PFSK-1 (cell line): ENCODE measurements around the gene SESN3.

Experiments used
- FOXP2 ChIP-seq: optimal IDR thresholded peaks from 2 replicates; pipeline ENCODE3; 2011; ENCODE audit warnings: borderline replicate concordance, control low read depth, inconsistent platforms; ENCODE audit not compliant: insufficient read depth; ENCODE audit errors: extremely low read length, extremely low read depth
- POLR2AphosphoS5 ChIP-seq: IDR thresholded peaks from 2 replicates; pipeline ENCODE4 v1.6.1; 2012; ENCODE audit warnings: low read depth, mild to moderate bottlenecking, control low read depth, low read length, moderate library complexity
- SIN3A ChIP-seq: IDR thresholded peaks from 2 replicates; pipeline ENCODE4 v1.6.1; 2012; ENCODE audit warnings: mild to moderate bottlenecking, low read length, moderate library complexity, borderline replicate concordance; ENCODE audit not compliant: insufficient read depth
- TAF1 ChIP-seq: IDR thresholded peaks from 2 replicates; pipeline ENCODE4 v1.6.1; 2012; ENCODE audit warnings: low read length, control low read depth, borderline replicate concordance; ENCODE audit not compliant: insufficient read depth
- TF ChIP-seq, protein P1 (sequence below), 2 experiments: IDR thresholded peaks; 2 replicates each; pipeline versions ENCODE4 v1.6.1 to v1.8.0; 2011 to 2012; ENCODE audit warnings: low read depth in 2 of 2, low read length in 2 of 2, control low read depth in 1 of 2, inconsistent platforms in 1 of 2, mild to moderate bottlenecking in 1 of 2, moderate library complexity in 1 of 2; ENCODE audit not compliant: insufficient read depth in 1 of 2

The SESN3 gene

DNA sequence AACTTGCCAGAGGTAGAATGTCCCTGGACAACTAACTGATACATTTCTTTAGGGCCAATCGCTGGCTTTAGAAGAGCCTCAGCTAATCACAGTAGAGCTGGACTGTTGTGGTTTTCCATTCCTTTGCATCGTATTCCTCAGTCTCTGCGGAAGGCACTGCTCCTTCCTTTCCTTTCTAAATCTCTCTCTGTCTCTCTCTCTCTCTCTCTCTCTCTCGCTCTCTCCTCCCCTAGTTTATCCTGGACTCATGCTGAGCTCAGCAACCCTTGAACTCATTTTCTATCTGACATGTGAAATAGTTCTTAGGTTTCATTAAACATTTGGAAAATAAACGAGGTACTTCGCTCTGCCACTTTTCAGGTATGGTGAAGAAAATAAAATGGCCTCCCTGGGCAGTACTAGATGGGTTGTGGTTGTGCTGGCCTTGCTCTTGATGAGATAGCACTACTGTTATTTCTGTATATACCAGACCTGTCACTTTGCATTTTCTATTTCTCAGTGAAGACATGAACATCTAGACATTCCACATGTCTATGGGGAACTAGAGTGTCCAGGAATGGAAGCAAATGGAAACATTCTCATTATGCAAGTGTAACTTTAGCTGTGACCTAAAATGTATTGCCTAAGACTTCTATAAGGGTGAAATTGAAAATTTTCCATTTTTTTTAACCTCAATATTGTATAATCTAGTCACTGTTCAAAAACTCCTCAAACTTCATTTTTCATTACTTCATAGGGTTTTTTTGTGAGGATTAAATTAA lies 12.0 kb upstream of the SESN3 start:
- TF ChIP-seq SIN3A (no peak), POLR2AphosphoS5 (no peak), TAF1 (no peak), FOXP2 (no peak)
- TF ChIP-seq, protein P1, sequence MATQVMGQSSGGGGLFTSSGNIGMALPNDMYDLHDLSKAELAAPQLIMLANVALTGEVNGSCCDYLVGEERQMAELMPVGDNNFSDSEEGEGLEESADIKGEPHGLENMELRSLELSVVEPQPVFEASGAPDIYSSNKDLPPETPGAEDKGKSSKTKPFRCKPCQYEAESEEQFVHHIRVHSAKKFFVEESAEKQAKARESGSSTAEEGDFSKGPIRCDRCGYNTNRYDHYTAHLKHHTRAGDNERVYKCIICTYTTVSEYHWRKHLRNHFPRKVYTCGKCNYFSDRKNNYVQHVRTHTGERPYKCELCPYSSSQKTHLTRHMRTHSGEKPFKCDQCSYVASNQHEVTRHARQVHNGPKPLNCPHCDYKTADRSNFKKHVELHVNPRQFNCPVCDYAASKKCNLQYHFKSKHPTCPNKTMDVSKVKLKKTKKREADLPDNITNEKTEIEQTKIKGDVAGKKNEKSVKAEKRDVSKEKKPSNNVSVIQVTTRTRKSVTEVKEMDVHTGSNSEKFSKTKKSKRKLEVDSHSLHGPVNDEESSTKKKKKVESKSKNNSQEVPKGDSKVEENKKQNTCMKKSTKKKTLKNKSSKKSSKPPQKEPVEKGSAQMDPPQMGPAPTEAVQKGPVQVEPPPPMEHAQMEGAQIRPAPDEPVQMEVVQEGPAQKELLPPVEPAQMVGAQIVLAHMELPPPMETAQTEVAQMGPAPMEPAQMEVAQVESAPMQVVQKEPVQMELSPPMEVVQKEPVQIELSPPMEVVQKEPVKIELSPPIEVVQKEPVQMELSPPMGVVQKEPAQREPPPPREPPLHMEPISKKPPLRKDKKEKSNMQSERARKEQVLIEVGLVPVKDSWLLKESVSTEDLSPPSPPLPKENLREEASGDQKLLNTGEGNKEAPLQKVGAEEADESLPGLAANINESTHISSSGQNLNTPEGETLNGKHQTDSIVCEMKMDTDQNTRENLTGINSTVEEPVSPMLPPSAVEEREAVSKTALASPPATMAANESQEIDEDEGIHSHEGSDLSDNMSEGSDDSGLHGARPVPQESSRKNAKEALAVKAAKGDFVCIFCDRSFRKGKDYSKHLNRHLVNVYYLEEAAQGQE (IDR thresholded peaks at IDR 0.05; ENCODE audit: insufficient read depth in 1 of 2, low read depth in 2 of 2, low read length in 2 of 2), result no peak

GRCh38 chr11:95242091-95242844 lies 11.3 kb upstream of the SESN3 start:
- TF ChIP-seq TAF1, result no peak
- no peak for TF ChIP-seq POLR2AphosphoS5
- TF ChIP-seq FOXP2, result no peak
- TF ChIP-seq, protein P1 (IDR thresholded peaks at IDR 0.05; ENCODE audit: insufficient read depth in 1 of 2, low read depth in 2 of 2, low read length in 2 of 2), result no peak

- TF ChIP-seq TAF1 (no peak), FOXP2 (no peak), POLR2AphosphoS5 (no peak), SIN3A (no peak)
- TF ChIP-seq, protein P1 (IDR thresholded peaks at IDR 0.05; ENCODE audit: insufficient read depth in 1 of 2, low read depth in 2 of 2, low read length in 2 of 2), result no peak
Measured at GRCh38 chr11:95241681-95242081, 10.7 kb upstream of the SESN3 start.

GRCh38 chr11:95239871-95240649 lies 9.1 kb upstream of the SESN3 start:
- TF ChIP-seq SIN3A (no peak), POLR2AphosphoS5 (no peak), TAF1 (no peak)
- TF ChIP-seq, protein P1 (IDR thresholded peaks at IDR 0.05; ENCODE audit: insufficient read depth in 1 of 2, low read depth in 2 of 2, low read length in 2 of 2), result no peak
